ENCODE measurements around the gene KDM5A.

The KDM5A gene

DNA sequence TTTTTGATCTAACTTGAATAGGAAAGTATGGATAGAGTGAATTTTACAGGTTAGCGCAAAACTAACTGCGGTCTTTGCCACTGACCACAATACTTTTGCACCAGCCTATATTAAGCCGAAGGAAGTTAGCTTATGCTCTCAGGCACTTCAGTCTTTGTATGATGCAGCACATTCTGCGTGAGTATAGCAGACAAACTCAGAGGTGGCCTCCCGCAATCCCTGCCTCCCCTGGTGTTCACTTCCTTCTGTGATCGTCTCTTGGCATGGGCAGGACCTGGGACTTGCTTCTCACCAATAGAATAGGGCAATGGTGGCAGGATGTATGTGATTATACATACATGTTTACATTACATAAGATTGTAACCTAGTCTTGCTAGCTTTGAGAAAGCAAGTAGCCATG, 116.2 kb downstream of the KDM5A start:
- no peak for DNase-seq (ENCODE audit: low read depth in 2 of 2)

DNA sequence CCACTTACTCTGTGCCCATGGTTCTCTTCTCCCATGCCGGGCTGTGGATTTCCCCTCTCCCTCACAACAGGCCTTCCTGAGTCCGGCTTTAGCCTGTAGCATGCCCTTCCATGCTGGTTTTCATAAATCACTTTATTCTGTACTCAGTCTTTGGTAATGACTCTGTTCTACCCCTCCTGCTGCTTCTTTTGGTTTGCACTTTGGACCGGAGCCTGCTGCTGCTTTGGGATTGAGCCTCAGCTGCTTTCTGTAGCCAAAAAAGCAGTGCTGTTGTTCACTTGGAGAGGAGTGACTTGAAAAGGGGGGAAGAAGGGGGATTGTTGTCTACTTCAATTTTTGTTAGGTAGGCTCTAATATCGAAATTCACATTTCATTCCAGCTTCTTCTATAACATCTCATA, 118.0 kb downstream of the KDM5A start:
- DNase-seq (ENCODE audit: low read depth in 2 of 2): no peak

- no peak for DNase-seq (ENCODE audit: low read depth in 2 of 2)
These were observed 119.9 kb downstream of the KDM5A start for GRCh38 chr12:269191-269590.

- no peak for DNase-seq (ENCODE audit: low read depth in 2 of 2)
These were observed 120.7 kb downstream of the KDM5A start for GRCh38 chr12:268483-268840.

- no peak for DNase-seq (ENCODE audit: low read depth in 2 of 2)
These were observed 121.3 kb downstream of the KDM5A start for GRCh38 chr12:267581-268482.

- no peak for DNase-seq (ENCODE audit: low read depth in 2 of 2)
These were observed 124.0 kb downstream of the KDM5A start for GRCh38 chr12:265096-265495.

DNA sequence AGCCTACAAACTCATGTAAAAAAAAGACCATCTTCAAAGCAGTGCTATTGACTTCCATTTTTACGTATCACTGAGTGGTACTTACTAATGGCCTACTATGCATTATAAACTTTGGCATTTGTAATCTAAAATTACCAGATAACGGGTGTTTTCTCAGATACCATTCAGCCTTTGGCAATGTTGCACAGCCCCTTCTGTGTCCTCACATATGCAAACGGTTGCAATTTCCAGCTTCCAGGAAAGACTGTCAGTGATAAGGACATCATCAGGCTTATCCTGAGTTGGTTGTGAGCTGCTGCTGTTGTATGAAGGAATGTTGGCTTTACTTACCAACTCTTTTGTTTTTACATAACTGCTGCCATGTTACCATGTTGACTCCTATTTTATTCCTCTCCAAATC, 124.9 kb downstream of the KDM5A start:
- DNase-seq (ENCODE audit: low read depth in 2 of 2): no peak

- no peak for DNase-seq (ENCODE audit: low read depth in 2 of 2)
These were observed 125.5 kb downstream of the KDM5A start for GRCh38 chr12:263574-263973.

GRCh38 chr12:262817-263216, 126.3 kb downstream of the KDM5A start, which contains the start of gene SLC6A13:
Gene SLC6A13, minus strand, starts transcription at chr12:262836. Its CDS starts 2,784 bp downstream, at chr12:260052.
- DNase-seq (ENCODE audit: low read depth in 2 of 2): no peak

GRCh38 chr12:262113-262512, 127.0 kb downstream of the KDM5A start:
- DNase-seq (ENCODE audit: low read depth in 2 of 2): no peak

DNA sequence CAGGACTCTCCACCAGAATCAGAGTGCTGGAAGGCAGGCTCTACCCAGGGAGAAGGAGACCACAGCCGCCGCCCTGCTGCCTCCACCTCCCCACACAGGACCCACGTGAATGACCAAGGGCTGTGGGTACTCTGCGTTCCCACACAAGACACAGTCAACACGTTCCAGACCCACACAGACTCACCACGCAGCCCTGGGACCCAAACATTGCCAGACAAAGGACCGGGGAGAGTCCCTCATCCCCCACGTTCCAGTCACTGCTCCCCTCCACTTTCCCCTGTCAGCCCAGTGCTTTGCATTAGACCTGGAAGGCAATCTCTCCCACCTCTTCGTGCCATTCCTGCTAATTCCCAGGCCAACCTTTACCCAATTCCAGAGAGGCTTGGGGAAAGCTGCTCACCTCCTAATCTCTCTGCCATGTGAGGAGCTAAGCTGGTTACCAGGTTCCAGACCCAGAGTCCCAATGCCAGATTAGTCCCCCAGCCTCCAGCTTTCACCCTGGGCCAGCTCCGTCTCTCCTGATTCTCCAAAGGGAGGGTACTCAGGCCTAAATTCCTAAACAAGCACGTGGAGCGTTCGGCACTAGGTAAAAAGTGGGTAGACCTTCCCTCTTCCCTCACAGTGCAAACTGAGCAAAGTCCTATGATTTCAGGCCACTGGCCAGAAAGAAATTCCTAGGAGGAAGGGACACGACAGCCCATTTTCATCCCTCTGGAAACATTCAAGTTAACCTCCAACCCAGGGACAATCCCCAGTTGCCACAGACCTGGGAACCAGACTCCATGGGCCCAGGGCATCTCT, 131.4 kb downstream of the KDM5A start:
- DNase-seq (ENCODE audit: low read depth in 2 of 2): no peak

DNA sequence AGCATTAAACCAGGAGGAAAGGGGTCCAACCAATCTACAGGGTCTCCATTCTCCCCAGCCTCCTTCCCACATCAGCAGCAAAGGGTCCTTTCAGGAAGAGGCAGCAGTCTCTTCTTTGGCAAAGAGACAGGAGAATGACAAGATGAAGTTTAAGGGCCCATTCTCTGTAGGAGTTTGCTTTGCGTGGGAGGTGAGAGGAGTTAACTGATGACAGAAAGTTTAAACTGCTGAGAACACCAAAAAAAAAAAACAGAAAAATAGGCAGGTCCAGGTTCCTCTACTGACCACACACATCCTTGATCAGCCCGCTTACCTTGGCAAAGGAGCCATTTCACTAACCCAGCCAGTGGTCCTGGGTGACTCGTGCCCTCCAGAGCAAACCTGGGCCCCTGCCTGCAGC, 132.2 kb downstream of the KDM5A start:
- no peak for DNase-seq (ENCODE audit: low read depth in 2 of 2)

DNA sequence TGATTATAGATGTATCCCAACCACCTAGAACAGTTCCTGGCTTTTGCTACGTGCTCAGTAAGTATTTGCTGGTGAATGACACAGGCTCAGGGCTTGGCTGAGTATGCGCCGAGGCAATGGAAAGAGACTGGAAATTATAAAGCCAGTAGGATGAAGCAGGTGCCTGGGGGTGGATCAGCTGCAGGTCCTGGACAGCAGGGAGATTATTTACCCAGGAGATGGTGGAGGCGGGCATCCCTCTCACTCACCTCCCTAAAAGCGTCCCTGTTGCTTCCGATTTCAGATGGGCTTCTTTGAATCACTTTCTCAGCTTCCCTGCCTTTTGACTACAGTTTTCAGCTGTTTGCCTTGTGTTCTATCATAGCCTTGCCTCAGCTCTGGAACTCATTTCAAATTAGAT, 132.9 kb downstream of the KDM5A start:
- no peak for DNase-seq (ENCODE audit: low read depth in 2 of 2)

- DNase-seq (ENCODE audit: low read depth in 2 of 2): no peak
These were observed 134.2 kb downstream of the KDM5A start for GRCh38 chr12:254912-255311.

- DNase-seq (ENCODE audit: low read depth in 2 of 2): no peak
These were observed 135.1 kb downstream of the KDM5A start for GRCh38 chr12:254039-254438.

- DNase-seq (ENCODE audit: low read depth in 2 of 2): no peak
These were observed 135.8 kb downstream of the KDM5A start for GRCh38 chr12:253116-253831.

DNA sequence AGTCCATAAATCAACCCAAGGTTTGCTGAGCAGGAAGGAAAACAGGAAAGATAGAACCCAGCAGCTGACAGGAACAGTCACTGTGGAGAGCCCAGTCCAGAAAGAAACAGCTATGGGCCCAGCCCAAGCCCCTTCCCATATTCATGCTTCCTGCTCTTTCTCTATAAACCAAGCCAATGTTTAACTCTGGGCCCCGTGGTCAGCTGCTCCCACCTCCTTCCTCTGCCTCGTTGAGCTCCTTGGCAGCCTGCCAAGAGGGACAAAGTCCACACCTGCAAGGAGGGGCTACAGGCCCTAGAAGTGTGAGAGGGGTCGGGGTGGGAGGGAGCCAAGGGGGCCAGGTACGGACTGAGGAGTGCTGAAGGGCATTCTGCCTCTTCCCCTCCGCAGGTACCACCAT, 136.5 kb downstream of the KDM5A start:
- DNase-seq (ENCODE audit: low read depth in 2 of 2): no peak

DNA sequence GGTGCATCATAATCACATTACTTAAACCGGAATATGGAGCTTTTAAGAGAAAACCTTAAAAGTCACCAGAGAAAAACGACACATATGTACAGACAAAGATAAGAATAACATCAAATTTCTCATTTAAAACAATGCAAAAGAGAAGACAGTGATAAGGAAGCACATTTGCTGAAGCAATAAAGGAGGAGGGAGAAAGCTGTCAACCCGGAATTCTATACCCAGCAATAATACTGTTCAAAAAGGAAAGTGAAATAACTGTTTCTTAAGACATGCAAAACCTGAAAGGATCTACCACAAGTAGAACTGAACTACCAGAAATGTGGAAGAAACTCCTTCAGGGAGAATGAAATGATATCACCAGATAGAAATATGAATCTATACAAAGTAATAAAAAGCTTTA, 141.8 kb downstream of the KDM5A start:
- no peak for DNase-seq (ENCODE audit: low read depth in 2 of 2)

DNA sequence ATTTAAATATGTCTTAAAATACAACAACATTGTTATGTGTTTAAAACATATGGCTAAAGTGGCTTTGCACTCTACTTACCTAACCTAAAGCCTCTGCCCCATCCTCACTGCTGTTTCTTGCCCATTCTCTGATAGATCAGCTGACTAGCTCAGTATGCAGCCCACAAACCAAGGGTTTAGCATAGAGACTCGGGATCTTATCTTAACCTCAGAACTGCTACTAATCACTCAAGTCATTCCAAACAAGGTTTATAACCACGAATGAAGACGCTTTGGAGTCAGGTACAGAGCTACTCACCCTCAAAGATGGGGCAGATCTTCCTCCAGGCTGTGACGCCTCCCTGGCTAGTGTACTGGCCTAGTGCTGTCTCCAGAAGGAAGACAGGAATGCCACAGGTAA, 145.7 kb downstream of the KDM5A start:
- DNase-seq (ENCODE audit: low read depth in 2 of 2): no peak

DNA sequence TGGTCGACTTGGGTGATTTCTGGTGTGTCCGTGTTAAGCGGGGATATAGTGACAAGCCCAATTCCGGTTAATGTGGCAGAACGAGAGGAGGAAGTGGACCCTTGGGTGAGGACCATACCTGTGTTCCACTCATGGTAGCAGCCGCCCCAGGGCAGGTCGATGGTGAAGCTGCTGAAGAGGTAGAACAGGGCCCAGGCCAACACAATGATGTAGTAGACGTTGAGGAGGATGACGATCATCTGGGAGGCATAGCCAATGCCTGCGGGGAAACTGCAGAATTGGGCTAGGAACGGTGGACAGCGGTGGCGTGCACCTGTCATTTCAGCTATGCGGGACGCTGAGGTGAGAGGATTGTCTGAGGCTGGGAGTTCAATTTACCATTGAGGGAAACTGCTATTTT, 146.6 kb downstream of the KDM5A start:
- no peak for DNase-seq (ENCODE audit: low read depth in 2 of 2)

GRCh38 chr12:241266-241665, 147.9 kb downstream of the KDM5A start:
- DNase-seq (ENCODE audit: low read depth in 2 of 2): no peak

DNA sequence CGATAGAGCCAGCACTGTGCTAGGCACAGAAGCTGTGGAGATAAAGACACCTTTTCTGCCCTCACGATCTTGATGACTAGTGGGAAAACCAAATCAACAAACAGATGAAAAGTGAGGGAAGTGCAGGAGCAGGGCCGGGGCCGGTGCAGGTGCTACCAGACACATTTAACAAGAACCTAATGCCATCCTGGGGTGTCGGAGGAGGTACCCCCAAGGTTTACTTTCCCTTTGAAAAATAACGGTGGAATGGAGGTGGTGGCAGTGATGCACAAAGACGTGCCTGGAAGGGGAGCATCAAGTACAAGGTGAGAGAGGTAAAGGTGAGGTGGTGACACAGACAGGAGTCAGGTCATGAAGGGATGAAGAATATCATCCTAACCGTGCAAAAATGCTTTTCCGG, 148.6 kb downstream of the KDM5A start:
- no peak for DNase-seq (ENCODE audit: low read depth in 2 of 2)
